ENCODE results near the gene RPRD2.
"Not testable (repeated sequence)": the region's sequence is repeated elsewhere in the genome, so short reads cannot be mapped to it uniquely, and the experiment has no call there.

Gene RPRD2

DNA sequence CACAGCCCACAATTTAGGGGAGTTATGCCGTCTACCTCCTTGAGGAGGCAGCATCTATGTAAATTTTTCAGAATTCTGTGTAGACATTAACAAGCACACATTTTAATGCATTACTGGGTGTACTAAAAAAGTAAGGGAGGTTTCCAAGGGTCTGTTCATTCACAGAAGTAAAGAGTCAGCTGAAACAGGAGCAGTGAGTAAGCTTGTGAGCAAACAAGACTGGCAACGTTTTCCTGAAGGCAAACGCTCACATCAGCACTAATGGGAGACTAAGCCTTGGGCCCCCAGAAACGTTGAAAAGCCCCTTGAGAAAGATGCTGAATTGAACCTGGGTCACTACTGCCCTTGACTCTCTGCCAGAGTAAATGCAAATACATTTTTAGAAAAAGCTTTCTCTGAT, 25.7 kb downstream of the RPRD2 start:
- no peak for DNase-seq

DNA sequence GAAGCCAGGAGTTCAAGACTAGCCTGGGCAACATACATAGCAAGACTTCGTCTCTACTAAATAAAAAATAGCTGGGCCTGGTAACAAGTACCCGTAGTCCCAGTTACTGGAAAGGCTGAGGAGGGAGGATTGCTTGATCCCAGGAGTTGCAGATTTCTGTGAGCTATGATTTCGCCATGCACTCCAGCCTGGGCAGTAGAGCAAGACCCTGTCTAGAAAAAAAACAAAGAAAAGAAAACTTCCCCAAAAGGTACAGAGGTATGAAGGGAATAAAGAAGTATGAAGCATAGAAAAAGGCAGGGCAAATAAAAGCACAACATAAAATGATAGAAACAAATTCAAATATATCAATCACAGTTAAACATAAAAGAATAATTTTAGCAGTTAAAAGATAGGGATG, 28.7 kb downstream of the RPRD2 start:
- no peak for DNase-seq

DNA sequence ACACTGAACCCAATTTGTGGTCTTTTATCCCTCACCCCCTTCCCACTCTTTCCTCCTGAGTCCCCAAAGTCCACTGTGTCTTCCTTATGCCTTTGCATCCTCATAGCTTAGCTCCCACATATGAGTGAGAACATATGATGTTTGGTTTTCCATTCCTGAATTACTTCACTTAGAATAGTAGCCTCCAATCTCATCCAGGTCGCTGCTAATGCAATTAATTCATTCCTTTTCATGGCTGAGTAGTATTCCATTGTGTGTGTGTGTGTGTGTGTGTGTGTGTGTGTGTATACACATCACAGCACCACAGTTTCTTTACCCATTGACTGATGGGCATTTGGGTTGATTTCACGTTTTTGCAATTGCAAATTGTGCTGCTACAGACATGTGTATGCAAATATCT, 31.2 kb downstream of the RPRD2 start:
- not testable (repeated sequence) for DNase-seq

DNA sequence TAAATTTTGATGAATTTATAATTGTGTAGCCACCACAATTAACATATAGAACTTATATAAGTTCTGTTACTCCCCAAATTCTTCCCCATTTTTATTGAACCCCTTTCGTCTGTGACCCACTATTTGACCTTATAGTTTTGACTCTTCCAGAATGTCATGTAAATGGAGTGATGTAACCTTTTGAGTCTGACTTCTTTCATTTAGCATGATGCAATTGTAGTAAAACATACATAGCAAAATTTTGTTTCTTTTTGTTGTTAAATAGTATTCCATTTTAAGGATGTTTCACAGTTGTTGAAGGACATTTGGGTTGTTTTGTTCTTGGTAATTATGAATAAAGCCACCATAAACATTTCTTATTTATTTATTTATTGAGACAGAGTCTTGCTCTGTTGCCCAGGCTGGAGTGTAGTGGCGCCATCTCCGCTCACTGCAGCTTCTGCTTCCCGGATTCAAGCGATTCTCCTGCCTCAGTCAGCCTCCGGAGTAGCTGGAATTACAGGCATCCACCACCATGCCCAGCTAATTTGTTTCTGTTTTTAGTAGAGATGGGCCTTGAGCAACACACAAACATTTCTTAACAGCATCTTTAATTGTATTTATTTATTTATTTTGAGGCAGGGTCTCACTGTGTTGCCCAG, 33.6 kb downstream of the RPRD2 start:
- no peak for DNase-seq

DNA sequence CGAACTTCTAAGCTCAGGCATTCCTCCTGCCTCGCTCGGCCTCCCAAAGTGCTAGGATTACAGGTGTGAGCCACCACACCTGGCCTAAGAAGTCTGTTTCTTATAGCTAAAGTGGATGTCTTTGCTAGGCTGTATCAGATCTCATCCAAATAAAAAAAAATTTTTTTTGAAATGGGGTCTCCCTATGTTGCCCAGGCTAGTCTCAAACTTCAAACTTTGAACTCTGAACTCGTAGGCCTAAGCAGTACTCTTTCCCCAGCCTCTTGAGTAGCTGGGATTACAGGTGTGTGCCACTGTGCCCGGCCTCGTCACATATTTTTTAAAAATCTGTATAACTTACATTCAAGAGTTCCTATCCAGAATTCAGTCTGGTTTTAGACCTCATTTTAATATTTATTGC, 40.5 kb downstream of the RPRD2 start:
- no peak for DNase-seq

DNA sequence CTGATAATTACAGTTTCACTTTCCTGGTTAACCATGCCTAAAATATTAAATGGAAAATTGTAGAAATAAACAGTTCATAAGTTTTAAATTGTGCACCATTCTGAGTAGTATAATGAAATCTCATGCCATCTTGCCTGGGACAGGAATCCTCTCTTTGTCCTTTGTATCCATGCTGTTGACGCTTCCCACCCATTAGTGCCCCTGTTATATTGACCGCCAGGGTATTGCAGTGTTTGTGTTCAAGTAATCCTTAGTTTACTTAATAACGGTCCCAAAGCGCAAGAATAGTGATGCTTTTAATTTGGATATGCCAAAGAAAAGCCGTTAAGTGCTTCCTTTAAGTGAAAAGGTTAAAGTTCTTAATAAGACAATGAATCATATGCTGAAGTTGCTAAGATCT, 41.7 kb downstream of the RPRD2 start:
- no peak for DNase-seq

DNA sequence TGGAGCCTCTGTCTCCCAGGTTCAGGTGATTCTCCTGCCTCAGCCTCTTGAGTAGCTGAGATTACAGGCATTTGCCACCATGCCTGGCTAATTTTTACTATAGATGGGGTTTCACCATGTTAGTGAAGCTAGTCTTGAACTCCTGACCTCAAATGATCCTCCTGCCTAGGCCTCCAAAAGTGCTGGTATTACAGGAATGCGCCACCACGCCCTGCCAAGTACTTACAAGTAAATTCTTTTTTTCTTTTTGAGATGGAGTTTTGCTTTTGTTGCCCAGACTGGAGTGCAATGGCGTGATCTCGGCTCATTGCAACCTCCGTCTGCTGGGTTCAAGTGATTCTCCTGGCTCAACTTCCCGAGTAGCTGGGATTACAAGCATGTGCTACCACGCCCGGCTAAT, 42.5 kb downstream of the RPRD2 start:
- no peak for DNase-seq

DNA sequence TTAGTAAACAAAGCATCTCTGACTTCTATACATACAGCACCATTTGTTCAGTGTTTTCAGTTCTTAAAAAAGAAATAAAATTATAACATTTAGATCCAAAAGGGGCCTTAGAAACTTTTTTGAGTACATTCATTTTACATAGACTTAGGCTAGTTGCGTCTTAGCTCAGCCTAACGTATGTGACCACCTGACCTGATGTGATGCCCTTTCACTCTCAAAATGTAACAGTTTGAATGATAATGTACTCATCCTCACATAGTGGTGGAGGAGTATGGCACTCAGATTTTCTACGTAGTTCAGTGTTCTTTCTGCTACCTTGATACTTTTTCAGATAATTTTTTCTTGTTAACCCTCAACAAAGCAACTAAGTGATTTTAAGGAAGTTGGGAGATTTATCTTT, 43.4 kb downstream of the RPRD2 start:
- DNase-seq, result no peak

DNA sequence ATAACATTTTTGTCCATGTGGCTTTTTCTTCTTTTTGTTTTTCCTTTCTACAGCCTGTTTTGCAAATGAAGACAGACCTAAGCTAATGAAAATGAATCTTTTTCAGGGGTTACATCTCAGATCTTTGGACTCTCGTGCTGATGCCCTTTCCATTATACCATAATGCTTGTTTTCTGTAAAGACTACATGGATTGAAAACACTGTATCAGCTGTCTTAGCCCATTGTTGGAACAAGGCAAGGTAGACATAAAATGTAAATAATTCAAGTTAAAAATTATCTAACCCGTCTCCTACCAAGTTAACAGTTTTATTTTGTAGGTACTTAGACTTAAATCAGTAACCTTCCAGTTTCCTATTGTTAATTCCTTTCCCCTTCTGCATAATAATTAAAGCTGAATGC, 44.9 kb downstream of the RPRD2 start:
- no peak for DNase-seq

DNA sequence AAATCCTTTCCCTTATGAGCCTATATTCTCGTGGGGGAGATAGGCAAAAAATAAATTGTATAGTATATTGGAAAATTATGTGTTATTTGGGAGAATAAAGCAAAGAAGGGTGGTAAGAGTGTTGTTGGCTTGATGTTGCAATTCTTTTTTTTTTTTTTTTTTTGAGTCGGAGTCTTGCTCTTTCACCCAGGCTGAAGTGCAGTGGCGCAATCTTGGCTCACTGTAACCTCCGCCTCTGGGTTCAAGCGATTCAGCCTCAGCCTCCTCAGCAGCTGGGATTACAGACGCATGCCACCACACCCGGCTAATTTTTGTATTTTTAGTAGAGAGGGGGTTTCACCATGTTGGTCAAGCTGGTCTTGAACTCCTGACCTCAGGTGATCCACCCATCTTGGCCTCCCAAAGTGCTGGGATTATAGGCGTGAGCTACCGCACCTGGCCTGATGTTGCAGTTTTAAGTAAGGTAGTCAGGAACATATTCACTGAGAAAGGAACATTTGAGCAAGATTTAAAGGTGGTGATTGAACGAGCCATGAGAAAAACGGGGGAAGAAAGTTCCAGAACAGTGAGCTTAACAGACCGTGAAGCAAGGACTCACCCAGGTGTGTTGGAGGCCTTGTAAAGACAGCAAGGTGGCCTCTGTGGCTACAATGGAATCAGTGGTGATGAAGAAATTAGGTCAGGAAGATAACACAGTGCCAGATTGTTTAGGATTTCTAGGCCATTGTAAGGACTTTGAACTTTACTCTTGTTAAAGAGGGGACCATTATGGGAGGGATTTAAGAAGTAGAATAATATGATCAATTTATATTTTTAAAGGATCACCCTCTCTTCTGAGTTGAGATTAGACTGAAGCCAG, 45.8 kb downstream of the RPRD2 start:
- no peak for DNase-seq

DNA sequence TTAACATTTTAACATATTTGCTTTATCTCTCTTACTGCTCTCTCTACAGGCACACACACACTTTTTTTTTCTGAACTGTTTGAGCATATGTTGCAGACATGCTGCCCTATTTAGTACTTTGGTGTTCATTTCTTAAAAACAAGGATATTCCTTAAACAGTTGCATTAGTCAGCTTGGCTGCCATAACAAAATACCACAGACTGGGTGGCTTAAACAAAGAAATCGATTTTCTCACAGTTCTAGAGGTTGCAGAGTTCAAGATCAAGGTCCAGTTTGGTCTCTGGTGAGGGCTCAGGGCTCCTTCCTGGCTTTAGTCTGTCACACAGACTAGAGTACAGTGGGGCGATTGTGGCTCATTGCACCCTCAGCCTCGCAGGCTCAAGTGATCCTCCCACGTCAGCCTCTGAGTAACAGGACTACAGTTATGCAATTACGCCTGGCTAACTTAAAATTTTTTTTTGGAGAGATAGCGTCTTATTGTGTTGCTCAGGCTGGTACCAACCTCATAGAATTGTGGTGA, 46.7 kb downstream of the RPRD2 start:
- DNase-seq, result no peak

DNA sequence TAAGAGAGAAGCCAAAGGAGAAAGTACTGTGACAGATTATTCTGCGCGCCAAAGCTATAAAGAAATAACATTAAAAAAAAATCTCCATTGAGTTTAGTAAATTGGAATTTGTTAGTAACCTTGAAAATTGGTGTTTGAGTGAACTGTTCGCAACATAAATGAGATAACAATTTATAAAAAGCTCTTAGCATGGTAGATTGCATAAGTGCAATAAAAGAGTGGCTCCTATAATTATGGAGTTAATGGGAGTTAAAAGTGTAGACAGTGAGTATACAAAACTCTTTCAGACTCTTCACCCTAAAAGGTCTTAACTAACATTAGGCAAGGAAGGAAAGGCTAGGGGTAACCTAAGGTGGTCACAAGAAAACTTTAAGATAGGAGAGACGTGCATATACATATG, 50.6 kb downstream of the RPRD2 start:
- no peak for DNase-seq

DNA sequence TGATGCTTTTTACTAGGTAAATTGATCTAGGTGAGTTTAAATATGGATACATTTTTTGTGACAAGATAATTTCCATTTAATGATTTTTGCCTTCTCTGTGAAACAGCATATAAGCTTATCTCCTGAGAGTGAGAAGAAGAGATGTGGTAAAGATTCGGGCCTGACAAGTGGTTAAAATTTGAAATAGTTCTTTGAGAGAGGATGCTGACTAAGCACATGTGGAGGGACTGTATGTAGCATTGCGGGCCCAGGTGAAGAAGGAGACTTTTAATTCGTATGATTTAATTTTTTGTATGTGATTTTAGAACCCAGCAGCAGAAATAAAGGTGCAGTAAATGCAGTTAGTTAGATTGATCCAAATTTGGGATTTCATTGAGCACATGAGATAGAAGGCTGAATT, 51.9 kb downstream of the RPRD2 start:
- no peak for DNase-seq

DNA sequence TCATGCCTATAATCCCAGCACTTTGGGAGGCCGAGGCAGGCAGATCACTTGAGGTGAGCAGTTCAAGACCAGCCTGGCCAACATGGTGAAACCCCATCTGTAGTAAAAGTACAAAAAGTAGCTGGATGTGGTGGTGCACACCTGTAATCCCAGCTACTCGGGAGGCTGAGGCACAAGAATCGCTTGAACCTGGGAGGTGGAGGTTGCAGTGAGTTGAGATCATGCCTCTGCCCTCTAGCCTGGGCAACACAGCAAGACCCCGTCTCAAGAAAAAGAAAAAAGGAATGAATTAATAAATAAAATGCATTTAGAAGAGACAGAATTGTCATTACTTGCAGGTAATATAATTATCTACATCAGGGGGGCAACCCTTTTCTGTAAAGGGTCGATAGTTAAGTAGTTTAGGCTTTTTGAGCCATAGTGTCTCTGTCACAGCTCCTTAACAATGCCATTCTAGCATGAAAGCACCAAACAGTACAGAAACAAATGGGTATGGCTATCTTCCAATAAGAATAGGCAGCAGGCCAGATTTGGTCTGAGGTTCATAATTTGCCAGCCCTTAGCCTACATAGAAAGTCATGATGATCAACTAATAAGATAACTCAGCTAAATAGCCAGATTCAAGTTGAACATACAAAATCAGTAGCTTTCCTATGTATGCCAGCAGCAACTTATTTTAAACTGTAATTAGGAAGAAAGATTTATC, 56.8 kb downstream of the RPRD2 start:
- no peak for DNase-seq

DNA sequence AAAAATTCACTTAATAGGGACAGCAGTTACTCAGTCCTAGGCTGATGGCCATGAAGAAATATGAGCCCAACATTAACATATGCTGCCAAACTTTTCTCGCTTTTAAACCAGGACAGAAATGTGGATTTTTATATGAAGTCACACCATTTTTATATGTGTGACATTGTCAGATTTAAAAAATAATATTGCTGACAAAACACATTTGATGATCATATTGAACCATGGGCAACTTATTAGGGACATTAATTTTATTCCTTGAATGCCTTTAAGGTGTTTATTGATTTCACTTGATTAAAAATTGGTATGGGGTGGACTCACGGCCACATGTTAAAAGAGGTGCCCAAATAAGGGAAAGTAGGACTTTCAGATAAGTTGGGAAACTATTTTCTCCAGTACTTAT, 58.6 kb downstream of the RPRD2 start:
- DNase-seq, result no peak

DNA sequence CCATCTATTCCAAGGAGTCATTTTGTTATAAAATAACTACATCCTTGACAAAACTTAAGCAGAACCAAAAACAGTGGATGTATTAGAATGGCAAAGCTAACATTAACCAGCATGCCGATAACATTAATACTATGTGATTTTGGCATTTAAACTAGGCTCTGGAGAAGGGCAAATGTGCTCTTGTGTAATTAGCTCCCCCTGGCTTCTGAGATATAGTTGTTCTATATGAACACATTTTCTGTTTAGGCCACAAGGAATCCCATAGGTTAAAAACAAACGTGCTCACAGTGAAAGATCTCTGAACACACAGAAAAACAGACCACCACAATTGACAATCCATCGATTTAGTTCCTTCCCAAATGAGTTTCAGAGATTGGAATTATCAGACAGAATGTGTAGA, 65.9 kb downstream of the RPRD2 start:
- no peak for DNase-seq

DNA sequence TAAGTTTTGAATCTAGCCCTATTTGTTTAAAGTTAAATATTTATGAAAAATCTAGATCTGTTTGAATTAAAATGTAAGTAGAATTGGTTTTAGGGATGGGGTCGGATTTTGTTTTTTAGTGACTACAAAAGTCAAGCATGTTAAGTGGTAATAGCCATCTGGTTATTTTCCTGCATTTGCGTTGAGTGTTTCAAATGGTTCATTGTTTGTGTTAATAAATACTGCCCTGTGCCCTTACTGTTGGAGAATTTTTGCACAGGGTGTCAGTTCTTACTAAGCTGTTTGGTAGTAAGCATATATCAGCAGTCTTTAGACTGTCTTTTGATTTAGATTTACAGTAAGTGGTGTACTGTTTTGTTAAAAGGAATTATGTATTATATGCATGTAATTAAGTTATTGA, 77.2 kb downstream of the RPRD2 start:
- DNase-seq, result no peak

DNA sequence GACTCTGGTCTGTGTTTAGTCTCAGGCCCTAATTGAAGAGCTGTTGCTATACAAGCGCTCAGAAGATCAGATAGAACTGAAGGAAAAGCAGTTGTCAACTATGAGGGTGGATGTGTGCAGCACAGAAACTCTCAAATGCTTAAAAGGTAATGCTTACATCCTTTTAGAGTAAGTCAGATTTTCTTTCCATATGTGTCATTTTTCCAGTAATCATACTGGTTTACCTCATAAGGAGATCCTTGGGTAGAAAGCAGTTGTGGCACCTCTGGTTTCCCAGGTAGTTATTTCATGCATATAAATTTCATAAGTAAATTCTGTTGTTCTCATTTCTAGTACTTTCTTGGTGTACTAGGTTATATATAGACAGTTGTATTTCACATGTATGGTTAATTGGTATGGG, 80.3 kb downstream of the RPRD2 start:
- no peak for DNase-seq

DNA sequence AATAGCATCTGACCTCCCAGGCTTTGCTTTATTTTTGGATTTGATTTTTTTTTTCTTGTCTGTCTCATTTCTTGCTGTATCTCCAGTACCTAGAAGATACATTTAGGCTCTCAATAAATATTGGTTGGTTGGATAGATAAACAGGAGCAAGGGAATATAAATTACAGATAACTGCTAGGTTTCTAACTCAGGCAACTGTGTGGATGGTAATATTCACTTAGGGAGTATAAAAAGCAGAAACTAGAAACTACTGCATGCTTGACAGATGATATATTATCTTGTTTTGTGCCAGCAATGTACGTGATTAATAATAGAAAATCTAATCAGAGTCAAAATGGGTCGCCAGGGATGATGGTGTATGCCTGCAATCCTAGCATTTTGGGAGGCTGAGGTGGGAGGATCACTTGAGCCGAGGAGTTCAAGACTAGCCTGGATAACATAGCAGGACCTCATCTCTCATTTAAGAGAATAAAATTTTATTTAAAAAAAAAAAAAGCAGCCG, 92.2 kb downstream of the RPRD2 start:
- DNase-seq, result no peak

DNA sequence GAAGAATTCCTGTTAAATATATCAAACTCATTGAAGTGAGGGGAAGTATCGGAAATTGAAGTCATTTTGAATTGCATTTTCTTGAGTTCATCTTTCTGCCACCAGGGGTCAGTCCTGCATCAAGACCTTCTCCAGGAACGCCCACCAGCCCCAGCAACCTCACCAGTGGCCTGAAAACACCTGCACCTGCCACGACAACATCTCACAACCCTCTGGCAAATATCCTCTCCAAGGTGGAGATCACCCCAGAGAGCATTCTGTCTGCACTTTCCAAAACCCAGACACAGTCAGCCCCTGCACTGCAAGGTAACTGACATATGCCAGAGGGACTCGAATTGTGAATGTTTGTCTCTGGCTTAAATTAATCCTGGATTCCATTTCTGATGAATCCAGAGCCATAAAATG, 100.5 kb downstream of the RPRD2 start:
- DNase-seq, result peak; percentile 54

DNA sequence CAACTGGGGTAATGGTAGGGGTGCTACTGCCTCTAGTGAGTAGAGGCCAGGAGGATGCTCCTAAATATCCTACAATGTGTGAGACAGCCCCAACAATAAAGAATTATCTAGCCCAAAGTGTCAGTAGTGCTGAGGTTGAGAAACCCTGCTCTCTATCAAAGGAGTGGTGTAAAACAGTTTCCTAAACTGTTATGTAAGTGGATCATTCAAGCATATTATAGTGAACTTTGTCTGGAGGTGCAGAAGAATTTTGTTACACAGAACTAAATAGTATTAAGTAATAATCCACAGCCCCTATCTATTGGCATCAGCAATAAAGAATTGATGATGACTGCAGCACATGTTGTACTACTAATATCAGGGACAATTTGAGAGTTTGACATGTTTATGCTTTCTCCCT, 103.0 kb downstream of the RPRD2 start:
- no peak for DNase-seq

DNA sequence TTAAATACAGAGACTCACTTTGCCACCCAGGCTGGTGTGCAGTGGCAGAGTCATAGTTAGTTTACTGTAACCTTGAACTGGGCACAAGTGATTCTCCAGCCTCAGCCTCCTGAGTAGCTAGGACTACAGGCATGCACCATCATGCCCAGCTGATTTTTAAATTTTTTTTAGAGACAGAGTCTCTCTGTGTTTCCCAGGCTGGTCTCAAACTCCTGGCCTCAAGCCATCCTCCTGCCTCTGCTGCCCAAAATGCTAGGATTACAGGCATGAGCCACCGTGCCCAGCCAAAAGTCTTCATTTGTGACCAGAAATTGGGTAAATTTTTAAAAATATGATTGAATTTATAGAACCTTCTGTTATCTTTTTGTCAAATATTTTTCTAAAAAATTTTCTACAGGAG, 105.3 kb downstream of the RPRD2 start:
- no peak for DNase-seq

DNA sequence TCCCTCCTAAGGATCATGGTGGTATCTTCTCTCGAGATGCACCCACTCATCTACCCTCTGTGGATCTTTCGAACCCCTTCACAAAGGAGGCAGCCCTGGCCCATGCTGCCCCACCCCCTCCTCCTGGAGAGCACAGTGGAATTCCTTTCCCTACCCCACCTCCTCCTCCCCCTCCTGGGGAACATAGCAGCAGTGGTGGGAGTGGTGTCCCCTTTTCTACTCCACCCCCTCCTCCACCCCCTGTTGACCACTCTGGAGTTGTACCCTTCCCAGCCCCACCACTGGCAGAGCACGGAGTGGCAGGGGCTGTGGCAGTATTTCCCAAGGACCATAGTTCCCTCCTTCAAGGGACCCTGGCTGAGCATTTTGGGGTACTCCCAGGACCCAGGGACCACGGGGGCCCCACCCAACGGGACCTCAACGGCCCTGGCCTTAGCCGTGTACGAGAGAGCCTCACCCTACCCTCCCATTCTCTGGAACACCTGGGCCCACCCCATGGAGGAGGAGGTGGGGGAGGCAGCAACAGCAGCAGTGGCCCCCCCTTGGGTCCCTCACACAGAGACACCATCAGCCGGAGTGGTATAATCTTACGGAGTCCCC, 108.8 kb downstream of the RPRD2 start:
- no peak for DNase-seq
